Renal cortical epithelial cell (primary cell): ENCODE results near the gene GTPBP2. TPM values are rescaled to one million over a fixed set of nuclear protein-coding genes. Genes with fewer than 3 reads are reported as not detected.
A peak's percentile ranks its signal among the peaks of the same experiment; 100 is the strongest.
"Not testable (repeated sequence)": the region's sequence is repeated elsewhere in the genome, so short reads cannot be mapped to it uniquely, and the experiment has no call there.

Experiments used
- DNase-seq: peaks from one replicate; pipeline ENCODE4 v3.0.0-alpha.2; 2011; ENCODE audit warnings: low read depth
- total RNA-seq: library from RNA; depleted of rRNA; stranded (reverse); fragments of >200 nt; gene quantifications from 2 replicates; pipeline ENCODE4 v1.2.3, GENCODE V29; 2014

GTPBP2 gene
- 46.0 and 53.2 TPM in 2 replicates for total RNA-seq

GRCh38 chr6:43629104-43629504, at the start of gene GTPBP2:
Gene GTPBP2 (minus strand): TSS chr6:43629264. CDS start chr6:43629162, 102 bp downstream.
- DNase-seq, result peak; percentile 97

GRCh38 chr6:43678341-43678740, 49.3 kb upstream of the GTPBP2 start:
- no peak for DNase-seq

GRCh38 chr6:43677759-43678158, 48.7 kb upstream of the GTPBP2 start:
- DNase-seq, result no peak

- DNase-seq, result no peak
These were observed 48.0 kb upstream of the GTPBP2 start for GRCh38 chr6:43676962-43677606.

GRCh38 chr6:43674921-43675320, 45.9 kb upstream of the GTPBP2 start:
- DNase-seq, result no peak

GRCh38 chr6:43674291-43674690, 45.2 kb upstream of the GTPBP2 start:
- DNase-seq, result no peak

- DNase-seq, result no peak
These were observed 44.5 kb upstream of the GTPBP2 start for GRCh38 chr6:43673444-43674084.

GRCh38 chr6:43671801-43672690, 43.0 kb upstream of the GTPBP2 start:
- DNase-seq, result no peak

- DNase-seq, result no peak
These were observed 42.1 kb upstream of the GTPBP2 start for GRCh38 chr6:43671011-43671800.

GRCh38 chr6:43670623-43670986, 41.5 kb upstream of the GTPBP2 start:
- DNase-seq, result no peak

GRCh38 chr6:43669922-43670622, 41.0 kb upstream of the GTPBP2 start:
- DNase-seq, result no peak

- DNase-seq, result peak; percentile 19
These were observed 40.2 kb upstream of the GTPBP2 start for GRCh38 chr6:43669050-43669921.

GRCh38 chr6:43668151-43669028, 39.3 kb upstream of the GTPBP2 start:
- DNase-seq, result peak; percentile 82

- peak; percentile 56 for DNase-seq
These were observed 38.4 kb upstream of the GTPBP2 start for GRCh38 chr6:43667245-43668150.

GRCh38 chr6:43666196-43666920, 37.3 kb upstream of the GTPBP2 start:
- no peak for DNase-seq

- peak; percentile 75 for DNase-seq
These were observed 36.3 kb upstream of the GTPBP2 start for GRCh38 chr6:43665376-43665775.

GRCh38 chr6:43662948-43663347, 33.9 kb upstream of the GTPBP2 start:
- DNase-seq, result not testable (repeated sequence)
